B cell (primary cell): ENCODE data around the gene TREH.

ENCODE experiments used
- CTCF ChIP-seq: fragments of 200-600 bp; IDR thresholded peaks from one replicate; pipeline ENCODE4 v1.8.0; 2022; ENCODE audit warnings: antibody characterized with exemption, mild to moderate bottlenecking
- EZH2 ChIP-seq: IDR thresholded peaks from 2 replicates; pipeline ENCODE4 v1.6.1; 2012; ENCODE audit warnings: borderline replicate concordance, low read depth, mild to moderate bottlenecking, moderate library complexity, low read length; ENCODE audit not compliant: insufficient read depth, poor library complexity, severe bottlenecking

GRCh38 chr11:118658429-118659313 is 20.8 kb downstream of the TREH start:
- TF ChIP-seq CTCF (no peak), EZH2 (no peak)
